HFF-Myc (cell line): ENCODE measurements around the gene SPATA17.

Experiments
- DNase-seq: peaks from one replicate; pipeline ENCODE4 v3.0.0-alpha.2; 2011; ENCODE audit warnings: low read depth; ENCODE audit errors: extremely low read depth
- H3K4me3 ChIP-seq: replicated peaks from 2 replicates; pipeline ENCODE4 v1.5.1; 2011; ENCODE audit warnings: low read depth, mild to moderate bottlenecking, control low read depth, low read length
- TF ChIP-seq, protein P1 (sequence below): IDR thresholded peaks from 2 replicates; pipeline ENCODE4 v1.5.1; 2012; ENCODE audit warnings: mild to moderate bottlenecking, low read depth, low read length, control low read depth; ENCODE audit errors: missing control alignments

The SPATA17 gene

DNA sequence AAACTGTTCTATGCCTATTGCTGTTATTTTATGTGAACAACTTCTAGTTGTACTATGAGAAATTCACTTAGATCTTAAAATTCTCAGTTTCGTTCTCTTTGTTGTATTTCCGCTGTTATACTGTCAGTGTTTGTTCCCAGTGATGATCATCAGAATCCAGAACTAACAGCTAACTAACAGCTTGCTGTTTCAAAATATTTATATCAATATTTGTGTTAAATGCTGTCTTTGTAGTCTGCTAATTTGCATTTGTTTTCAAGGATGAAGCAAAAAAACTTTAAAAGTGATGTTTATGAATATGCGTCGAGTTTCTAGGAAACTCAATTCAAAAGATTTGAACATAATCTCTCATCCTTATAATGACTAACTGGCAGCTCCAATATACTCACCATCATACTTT lies 84.5 kb downstream of the SPATA17 start:
- H3K4me3 ChIP-seq = no peak overlapping the region
- TF ChIP-seq, protein P1, sequence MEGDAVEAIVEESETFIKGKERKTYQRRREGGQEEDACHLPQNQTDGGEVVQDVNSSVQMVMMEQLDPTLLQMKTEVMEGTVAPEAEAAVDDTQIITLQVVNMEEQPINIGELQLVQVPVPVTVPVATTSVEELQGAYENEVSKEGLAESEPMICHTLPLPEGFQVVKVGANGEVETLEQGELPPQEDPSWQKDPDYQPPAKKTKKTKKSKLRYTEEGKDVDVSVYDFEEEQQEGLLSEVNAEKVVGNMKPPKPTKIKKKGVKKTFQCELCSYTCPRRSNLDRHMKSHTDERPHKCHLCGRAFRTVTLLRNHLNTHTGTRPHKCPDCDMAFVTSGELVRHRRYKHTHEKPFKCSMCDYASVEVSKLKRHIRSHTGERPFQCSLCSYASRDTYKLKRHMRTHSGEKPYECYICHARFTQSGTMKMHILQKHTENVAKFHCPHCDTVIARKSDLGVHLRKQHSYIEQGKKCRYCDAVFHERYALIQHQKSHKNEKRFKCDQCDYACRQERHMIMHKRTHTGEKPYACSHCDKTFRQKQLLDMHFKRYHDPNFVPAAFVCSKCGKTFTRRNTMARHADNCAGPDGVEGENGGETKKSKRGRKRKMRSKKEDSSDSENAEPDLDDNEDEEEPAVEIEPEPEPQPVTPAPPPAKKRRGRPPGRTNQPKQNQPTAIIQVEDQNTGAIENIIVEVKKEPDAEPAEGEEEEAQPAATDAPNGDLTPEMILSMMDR = no peak
- DNase-seq = no peak

DNA sequence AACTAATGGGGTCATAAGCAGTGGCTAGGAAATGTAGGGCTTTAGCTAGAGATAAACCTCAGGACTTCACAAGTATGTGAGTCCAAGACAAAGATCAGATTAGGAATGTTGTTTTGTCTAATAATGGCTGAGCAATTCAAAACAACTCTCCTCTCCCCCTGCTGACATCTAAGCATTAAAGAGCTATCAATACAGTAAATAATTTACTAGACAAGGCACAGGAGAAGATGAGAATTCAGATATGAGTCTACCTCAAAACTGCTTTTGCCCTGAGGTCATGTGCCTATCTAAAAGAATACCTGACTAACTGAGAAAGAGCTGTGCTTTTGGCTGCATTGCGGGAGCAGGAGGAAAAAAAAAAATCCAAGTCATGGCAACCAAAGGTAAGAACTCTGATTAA lies 86.8 kb downstream of the SPATA17 start:
- DNase-seq = no peak
- TF ChIP-seq, protein P1 = no peak

DNA sequence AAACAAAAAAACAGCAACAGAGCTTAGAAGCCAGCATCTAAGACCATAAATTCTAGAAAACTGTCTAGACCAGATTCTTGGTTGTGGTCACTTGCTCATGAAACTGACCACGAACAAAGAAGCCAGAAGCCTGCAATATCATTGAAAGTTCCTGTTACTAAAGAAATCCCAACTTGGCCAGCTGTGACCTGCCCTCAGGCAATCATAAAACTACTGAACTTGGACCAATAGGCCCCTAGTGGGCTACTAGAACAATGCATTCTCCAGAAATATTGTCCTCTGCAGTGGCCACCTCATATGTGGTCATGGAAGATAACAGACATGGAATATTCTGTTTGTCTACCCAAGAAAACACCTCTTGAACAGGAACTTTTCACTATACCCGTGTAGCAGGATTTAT lies 87.7 kb downstream of the SPATA17 start:
- TF ChIP-seq, protein P1 = no peak
- no peak overlapping the region for H3K4me3 ChIP-seq
- DNase-seq = no peak

More for the DNA sequence above, 86.8 kb downstream of the SPATA17 start:
- no peak overlapping the region for H3K4me3 ChIP-seq

DNA sequence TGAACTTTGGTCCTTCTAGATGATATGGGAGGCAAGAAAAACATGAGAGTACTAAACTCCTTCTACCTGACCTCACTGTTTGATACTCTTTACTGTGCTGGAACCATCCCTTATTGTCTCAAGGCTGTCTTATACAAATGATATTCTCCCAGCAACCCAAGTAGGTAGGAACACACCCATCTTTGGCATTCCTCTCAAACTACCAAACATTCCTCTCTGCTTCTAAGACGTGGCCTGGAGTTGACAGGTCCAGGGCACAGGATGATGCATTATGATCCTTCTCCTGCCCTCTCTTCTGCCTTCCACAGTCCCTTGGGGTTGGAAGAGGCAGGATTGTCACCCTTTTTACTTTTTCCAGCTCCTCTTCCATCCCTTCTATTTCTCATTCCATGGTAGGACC lies 90.5 kb downstream of the SPATA17 start:
- TF ChIP-seq, protein P1 = no peak
- H3K4me3 ChIP-seq = no peak overlapping the region
- DNase-seq = no peak

DNA sequence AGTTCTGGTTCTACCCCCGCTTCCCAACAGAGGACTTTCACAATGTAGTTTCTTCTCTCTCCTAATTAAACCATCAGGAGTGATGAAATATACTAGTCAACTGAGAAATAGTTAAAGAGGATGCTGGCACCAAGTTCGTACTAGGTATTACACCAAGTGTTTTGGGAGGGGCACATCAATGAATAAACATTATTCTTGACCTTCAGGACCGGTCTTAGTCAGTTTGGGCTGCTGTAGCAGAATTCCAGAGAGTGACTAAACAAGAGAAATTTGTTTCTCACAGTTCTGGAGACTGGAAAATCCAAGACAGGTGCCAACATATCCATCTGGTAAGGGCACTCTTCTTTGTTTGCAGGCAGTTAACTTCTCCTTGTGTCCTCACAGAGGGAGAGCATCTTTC lies 103.8 kb downstream of the SPATA17 start:
- no peak for DNase-seq
- H3K4me3 ChIP-seq = no peak overlapping the region
- TF ChIP-seq, protein P1 = no peak

DNA sequence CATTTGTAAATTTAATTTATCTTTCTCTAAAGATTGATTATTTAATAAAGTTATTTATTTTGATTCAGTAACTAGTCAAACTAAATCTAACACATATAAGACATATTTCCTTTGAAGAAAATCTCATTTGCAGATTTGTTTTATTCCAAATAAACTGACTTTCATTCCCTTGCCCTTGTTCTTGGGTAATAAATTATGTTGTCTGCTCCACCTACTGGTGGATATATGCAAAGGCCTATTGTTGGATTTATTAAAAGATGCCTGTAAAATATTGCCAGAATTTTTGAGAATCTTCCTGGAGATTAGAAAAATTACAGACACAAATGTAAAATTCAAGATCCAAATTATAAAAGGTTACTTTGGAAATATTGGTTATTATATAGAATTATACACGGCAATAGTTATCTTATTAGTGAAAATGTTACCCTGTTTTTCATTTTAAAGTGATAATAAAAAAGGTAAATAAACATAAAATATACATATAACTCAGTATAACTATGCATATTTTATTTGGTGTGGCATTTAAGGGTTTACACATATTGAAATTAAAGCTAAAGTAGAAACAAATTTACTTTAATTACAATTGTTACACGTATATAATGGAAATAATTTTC lies 116.1 kb downstream of the SPATA17 start:
- TF ChIP-seq, protein P1 = peak; percentile 46
- peak; percentile 10 for DNase-seq

DNA sequence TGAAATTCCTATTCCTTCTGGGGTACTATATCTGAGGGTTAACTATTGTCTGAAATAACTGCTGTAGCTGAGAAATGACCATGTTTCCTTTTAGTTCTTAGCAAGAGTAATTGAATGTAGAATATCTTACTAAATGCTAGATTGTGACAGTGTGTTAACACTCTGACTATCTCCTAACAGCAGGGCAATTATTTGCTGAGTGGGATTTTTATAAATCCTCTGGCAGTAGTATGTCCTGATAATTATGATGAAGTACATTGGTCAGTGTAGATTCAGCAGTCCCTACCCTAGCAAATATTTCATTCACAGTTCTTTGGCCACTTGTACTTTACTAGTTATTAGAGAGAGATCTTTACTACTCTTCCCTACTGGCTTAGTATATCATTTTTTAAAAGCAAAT lies 138.6 kb downstream of the SPATA17 start:
- TF ChIP-seq, protein P1 = no peak
- no peak overlapping the region for H3K4me3 ChIP-seq
- DNase-seq = no peak

More for the DNA sequence above, 116.1 kb downstream of the SPATA17 start:
- no peak overlapping the region for H3K4me3 ChIP-seq
